ENCODE results near the gene CACNB1. TPM values are rescaled to one million over a fixed set of nuclear protein-coding genes. Genes with fewer than 3 reads are reported as not detected.

Gene CACNB1
- total and polyA plus RNA-seq, 2 of the 13 experiments (the other 11 are each of a cell fraction or from before 2014, with no cell fraction given): 0.75 to 1.5 TPM

DNA sequence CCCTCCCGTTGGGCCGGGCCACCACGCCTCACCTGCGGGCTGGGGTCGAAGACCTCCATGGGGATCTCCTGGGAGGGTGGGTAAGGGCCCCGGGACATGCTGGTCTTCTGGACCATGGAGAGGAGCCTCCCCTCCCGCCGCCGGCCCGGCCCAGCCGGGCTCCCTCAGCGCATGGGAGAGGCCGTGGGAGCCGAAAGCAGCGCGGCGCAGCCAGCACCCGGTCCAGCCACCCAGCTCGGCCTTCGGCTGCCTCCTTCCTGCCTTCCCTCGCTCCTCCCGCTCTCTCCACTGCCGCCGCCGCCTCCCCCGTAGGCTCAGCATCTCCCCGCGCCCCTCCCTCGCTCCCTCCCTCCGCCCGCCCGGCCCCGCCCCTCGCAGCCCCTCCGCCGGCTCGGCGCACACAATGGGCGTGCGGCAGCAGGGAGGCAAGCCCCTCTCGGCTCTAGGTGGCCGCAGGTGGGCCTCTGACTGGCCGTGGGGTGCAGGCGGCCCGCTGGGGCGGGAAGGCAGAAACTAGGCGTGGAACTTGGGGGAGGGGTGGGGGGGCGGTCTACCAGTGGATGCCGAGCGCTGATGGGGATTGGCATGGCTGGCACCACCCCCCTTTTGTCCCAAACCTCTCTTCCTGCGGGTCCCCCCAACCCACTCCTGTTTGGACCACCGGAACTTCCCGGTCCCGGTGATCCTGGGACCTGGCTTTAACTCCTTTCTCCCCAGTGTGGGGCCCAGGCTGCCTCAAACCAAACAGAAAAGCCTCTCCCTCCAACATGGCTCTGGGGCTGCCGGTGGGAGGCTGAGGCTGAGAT lies at the start of gene CACNB1 (continued):
- TF ChIP-seq, protein P1, sequence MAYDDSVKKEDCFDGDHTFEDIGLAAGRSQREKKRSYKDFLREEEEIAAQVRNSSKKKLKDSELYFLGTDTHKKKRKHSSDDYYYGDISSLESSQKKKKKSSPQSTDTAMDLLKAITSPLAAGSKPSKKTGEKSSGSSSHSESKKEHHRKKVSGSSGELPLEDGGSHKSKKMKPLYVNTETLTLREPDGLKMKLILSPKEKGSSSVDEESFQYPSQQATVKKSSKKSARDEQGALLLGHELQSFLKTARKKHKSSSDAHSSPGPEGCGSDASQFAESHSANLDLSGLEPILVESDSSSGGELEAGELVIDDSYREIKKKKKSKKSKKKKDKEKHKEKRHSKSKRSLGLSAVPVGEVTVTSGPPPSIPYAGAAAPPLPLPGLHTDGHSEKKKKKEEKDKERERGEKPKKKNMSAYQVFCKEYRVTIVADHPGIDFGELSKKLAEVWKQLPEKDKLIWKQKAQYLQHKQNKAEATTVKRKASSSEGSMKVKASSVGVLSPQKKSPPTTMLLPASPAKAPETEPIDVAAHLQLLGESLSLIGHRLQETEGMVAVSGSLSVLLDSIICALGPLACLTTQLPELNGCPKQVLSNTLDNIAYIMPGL (CRISPR knock-in tag; IDR thresholded peaks at IDR 0.05; ENCODE audit: borderline replicate concordance in 1 of 2, low read depth in 1 of 2): peak; percentile 20 to 23; a peak in 1 of 4 replicates

DNA sequence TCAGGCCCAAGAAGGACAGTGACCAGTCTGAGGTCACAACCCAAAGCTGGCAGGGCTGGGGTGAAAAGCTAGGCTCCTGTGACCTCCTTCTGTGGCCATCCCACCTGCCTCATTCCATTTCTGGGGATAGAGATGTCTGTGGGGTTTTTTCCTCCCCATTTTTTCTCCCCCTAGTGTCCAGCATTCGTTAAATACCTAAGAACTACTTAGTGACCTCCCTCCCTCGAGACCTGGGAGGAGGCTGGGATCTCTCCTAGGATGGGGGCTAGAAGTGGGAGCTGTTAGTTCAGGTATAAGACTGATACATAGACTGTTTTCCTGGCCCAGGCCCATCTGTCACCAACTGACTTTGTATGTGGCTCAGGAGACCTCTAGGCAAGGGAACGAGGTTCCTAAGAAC lies 48.8 kb upstream of the CACNB1 start:
- ATAC-seq: no peak
- H3K4me2 ChIP-seq (ENCODE audit: low read depth, low read length): 0 out of 2 replicates have a peak overlapping the region, but pooled peaks have one; percentile 26
- H3K4me1 ChIP-seq (ENCODE audit: insufficient read depth, low read length): peaks cover 11% of the 10 kb centered on the region
- in situ Hi-C loops (cut with HindIII; ENCODE audit: extremely low pct_ligation_motif_present, low pct_unique_long_range_greater_than_20kb): no loop called here
- intact Hi-C loops (cut with micrococcal nuclease; ENCODE audit: unreplicated experiment): no loop called here
- no peaks in the 10 kb centered on the region for H3K79me2 ChIP-seq (ENCODE audit: insufficient read depth, low read length)
- no peaks in the 10 kb centered on the region for H3K9me3 ChIP-seq (ENCODE audit: low read length)
- BruUV-seq (replicated peaks): no TSS peak
- no peaks in the 10 kb centered on the region for H4K20me1 ChIP-seq (ENCODE audit: insufficient read depth, low read length)
- peaks cover 0 to 5% of the 10 kb centered on the region in 2 experiments; a peak in 1 of 5 replicates for H3K27me3 ChIP-seq (ENCODE audit: control insufficient read depth in 1 of 2, insufficient read depth in 2 of 2, low read length in 2 of 2)
- WGBS (ENCODE audit: low lambda C conversion rate): 28% methylated on average over 3 of the region's 3 CpGs
- no peak overlapping the region for H3K4me3 ChIP-seq (replicated peaks in 1 of 3; ENCODE audit: insufficient read depth in 1 of 3, low read depth in 2 of 3, low read length in 3 of 3)
- no peak for DNase-seq (ENCODE audit: low spot score)
- TF ChIP-seq, protein P2, sequence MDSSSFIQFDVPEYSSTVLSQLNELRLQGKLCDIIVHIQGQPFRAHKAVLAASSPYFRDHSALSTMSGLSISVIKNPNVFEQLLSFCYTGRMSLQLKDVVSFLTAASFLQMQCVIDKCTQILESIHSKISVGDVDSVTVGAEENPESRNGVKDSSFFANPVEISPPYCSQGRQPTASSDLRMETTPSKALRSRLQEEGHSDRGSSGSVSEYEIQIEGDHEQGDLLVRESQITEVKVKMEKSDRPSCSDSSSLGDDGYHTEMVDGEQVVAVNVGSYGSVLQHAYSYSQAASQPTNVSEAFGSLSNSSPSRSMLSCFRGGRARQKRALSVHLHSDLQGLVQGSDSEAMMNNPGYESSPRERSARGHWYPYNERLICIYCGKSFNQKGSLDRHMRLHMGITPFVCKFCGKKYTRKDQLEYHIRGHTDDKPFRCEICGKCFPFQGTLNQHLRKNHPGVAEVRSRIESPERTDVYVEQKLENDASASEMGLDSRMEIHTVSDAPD (CRISPR knock-in tag; IDR thresholded peaks at IDR 0.05): no peak
- TF ChIP-seq, protein P3, sequence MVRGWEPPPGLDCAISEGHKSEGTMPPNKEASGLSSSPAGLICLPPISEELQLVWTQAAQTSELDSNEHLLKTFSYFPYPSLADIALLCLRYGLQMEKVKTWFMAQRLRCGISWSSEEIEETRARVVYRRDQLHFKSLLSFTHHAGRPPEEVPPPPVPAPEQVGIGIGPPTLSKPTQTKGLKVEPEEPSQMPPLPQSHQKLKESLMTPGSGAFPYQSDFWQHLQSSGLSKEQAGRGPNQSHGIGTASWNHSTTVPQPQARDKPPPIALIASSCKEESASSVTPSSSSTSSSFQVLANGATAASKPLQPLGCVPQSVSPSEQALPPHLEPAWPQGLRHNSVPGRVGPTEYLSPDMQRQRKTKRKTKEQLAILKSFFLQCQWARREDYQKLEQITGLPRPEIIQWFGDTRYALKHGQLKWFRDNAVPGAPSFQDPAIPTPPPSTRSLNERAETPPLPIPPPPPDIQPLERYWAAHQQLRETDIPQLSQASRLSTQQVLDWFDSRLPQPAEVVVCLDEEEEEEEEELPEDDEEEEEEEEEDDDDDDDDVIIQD (CRISPR knock-in tag; IDR thresholded peaks at IDR 0.05; ENCODE audit: low read depth): no peak
- TF ChIP-seq NCOR1 (IDR thresholded peaks at IDR 0.05; ENCODE audit: borderline replicate concordance, low read length) (no peak), AGO2 (optimal IDR thresholded peaks at IDR 0.05; ENCODE audit: low read depth, low read length) (no peak), RXRB (CRISPR knock-in tag; IDR thresholded peaks at IDR 0.05; ENCODE audit: borderline replicate concordance) (no peak)
- TF ChIP-seq, protein P4, sequence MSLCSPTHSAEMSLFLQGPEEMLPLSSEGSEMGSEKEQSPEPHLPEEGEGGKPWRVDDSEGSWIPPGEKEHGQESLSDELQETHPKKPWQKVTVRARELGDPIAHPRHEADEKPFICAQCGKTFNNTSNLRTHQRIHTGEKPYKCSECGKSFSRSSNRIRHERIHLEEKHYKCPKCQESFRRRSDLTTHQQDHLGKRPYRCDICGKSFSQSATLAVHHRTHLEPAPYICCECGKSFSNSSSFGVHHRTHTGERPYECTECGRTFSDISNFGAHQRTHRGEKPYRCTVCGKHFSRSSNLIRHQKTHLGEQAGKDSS (CRISPR knock-in tag; IDR thresholded peaks at IDR 0.05; ENCODE audit: borderline replicate concordance, low read depth): no peak
- TF ChIP-seq, protein P5, sequence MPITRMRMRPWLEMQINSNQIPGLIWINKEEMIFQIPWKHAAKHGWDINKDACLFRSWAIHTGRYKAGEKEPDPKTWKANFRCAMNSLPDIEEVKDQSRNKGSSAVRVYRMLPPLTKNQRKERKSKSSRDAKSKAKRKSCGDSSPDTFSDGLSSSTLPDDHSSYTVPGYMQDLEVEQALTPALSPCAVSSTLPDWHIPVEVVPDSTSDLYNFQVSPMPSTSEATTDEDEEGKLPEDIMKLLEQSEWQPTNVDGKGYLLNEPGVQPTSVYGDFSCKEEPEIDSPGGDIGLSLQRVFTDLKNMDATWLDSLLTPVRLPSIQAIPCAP (CRISPR knock-in tag; IDR thresholded peaks at IDR 0.05; ENCODE audit: low read depth): no peak
- no peak overlapping the region for H2AFZ ChIP-seq (ENCODE audit: low read length)
- H3K9ac ChIP-seq (ENCODE audit: insufficient read depth, low read depth, low read length): no peak overlapping the region
- H3K36me3 ChIP-seq (replicated peaks in 1 of 2; ENCODE audit: control insufficient read depth in 1 of 2, insufficient read depth in 2 of 2, low read length in 2 of 2): no peaks in the 10 kb centered on the region
- ChIA-PET POLR2A (interaction anchor here (1.3 to 3.2 kb wide), 2 partner anchors 40 to 47 kb away, joined by 3 to 24 read pairs; partner anchors contain the start of gene RPL19), CTCF (ENCODE audit: low intra/inter-chr PET ratio, low total read pairs) (interaction anchor here (4.2 kb wide), 1 partner anchor 39 kb away, joined by 35 read pairs; no protein-coding TSS in a partner anchor)
- FAIRE-seq: peak; percentile 8
- H3K27ac ChIP-seq (ENCODE audit: extremely low read length, insufficient read depth, low read length): no peak overlapping the region
